Stimulated activated naive CD4-positive, alpha-beta T cell (primary cell): ENCODE data around the gene TMEM19.

ENCODE experiments used
- DNase-seq, 6 experiments: peaks; one replicate each; lab custom pipeline; 2025; lab: John Stamatoyannopoulos, UW

TMEM19 gene

DNA sequence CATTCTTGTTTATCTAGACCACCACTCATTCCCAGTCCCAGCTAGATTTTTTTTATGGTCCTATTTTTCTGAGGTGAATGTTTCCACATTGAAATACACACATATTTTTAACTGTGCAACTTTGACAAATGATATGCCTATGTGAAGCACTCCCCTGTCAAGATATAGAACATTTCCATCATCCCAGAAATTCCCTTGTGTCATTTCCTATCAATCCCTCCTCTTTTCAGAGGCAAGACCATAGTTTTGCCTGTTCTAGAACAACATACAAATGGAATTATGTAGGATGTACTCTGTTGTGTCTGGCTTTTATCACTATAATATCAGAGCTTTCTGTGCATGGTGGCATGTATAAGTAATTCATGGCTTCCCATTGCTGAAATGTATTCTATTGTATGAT lies 32.7 kb downstream of the TMEM19 start:
- no peak for DNase-seq

DNA sequence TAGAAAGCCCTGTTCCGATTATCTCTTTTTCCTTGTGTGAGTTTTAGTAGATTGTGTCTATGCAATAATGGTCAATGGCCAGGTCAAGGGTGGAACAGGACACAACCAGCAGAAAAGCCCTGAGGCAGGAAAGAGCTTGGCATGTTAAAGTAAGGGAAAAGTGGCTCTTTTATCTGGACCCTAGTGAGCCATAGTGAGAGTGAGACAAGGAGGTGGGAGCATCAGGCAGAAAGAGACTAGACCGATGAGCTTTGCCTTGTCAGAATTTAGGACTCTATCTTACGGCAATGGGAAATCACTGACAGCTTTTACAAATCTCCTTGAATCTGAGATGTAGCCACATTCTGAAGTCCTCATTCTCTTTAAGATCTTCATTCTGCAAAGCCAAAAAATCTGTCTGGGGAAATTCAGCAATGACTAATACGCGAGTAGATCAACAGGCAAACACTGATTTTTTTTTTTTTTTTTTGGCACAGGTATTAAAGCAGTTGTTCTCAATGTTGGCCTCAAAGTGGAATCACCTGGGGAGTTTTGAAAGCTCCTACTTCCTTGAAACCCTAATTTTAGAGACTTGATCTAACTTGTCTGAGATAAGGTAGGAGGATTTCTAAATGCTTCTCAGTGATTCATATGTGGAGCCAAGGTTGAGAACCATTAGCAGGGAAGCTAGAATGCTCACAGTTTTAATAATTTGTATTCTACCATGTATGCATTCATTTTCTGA lies 33.9 kb downstream of the TMEM19 start:
- DNase-seq, result no peak

DNA sequence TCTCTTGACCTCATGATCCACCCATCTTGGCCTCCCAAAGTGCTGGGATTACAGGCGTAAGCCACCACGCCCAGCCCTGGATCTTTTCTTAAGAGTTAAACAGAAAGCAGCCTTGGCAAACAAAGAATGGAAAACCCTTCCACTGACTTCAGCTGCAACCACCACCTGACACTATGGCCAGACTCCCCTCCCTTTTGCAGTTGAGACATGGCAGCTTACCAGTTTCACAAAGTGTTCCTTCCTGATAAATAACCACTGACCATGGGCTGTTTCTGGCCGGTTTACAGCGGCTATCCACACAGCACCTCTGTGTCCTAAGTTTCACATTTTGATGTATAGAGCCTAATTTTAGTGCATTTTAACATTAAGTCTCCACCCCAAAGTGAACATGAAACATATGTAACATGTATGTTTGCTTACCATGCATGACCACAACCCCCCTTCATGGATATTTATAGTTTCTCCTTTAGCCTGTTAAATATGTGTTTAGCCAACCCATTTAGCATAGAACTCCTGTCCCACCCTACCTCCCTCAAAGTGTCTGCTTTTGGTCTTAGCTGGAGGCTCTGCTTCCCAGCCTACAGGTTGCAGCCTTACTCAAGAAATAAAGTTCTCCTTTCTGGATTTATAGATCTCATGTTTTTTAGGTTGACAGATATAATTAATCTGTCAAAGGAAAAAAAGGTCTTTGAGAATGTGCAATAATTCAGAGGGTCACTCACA lies 36.1 kb downstream of the TMEM19 start:
- no peak for DNase-seq

DNA sequence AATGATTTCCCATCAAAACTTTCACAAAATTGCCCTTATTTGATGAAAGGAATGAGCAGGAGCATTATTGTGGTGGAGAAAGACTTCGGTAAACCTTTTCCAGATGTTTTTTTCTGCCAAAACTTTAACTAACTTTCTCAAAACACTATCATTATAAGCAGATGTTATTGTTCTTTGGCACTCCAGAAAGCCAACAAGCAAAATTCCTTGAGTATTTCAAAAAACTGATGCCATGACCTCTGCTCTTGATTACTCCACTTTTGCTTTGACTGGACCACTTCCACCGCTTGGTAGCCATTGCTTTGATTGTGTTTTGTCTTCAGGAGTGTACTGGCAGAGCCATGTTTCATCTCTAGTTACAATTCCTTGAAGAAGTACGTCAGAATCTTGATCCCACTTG lies 39.1 kb downstream of the TMEM19 start:
- DNase-seq, result no peak

DNA sequence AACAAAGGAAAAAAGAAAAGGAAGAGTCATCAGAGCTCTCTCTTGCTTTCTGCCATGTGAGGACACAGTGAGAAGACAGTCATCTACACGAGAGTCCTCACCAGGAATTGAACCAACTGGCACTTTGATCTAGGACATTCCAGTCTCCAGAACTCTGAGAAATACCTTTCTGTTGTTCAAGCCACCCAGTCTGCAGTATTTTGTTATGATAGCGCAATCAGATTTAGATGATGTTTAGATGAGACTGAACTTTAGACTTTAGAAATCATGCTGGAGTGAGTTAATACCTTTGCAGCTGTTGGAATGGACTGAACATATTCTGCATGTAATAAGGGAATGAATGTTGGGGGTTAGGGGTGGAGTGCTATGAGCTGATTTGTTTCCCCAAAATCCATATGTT lies 40.7 kb downstream of the TMEM19 start:
- DNase-seq, result no peak

DNA sequence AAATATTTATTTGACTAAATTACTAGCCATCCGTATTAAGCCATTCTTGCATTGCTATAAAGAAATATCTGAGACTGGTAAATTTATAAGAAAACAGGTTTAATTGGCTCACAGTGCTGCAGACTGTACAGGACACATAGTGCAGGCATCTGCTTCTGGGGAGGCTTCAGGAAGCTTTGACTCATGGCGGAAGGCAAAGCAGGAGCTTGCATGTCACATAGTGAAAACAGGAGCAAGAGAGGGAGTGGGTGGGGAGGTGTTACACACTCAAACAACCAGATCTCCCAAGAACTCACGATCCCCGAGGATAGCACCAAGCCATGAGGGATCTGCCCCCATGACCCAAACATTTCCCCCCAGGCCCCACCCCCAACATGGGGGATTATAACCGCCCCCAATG lies 42.1 kb downstream of the TMEM19 start:
- DNase-seq, result no peak

DNA sequence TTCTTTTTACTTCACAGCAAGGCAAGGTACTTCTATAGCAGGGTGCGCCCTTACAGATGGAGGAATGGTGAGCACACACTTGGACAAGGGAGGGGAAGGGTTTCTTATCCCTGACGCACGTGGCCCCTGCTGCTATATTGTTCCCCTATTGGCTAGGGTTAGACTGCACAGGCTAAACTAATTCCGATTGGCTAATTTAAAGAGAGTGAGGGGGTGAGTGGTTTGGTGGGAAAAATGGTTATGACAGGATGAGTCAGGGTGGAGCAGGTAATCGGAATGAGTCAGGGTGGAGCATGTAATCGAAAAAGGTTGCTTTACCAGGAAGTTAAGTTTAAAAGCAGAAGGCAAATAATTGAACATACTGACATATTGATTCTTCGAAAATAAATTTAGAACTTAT lies 45.1 kb downstream of the TMEM19 start:
- no peak for DNase-seq

DNA sequence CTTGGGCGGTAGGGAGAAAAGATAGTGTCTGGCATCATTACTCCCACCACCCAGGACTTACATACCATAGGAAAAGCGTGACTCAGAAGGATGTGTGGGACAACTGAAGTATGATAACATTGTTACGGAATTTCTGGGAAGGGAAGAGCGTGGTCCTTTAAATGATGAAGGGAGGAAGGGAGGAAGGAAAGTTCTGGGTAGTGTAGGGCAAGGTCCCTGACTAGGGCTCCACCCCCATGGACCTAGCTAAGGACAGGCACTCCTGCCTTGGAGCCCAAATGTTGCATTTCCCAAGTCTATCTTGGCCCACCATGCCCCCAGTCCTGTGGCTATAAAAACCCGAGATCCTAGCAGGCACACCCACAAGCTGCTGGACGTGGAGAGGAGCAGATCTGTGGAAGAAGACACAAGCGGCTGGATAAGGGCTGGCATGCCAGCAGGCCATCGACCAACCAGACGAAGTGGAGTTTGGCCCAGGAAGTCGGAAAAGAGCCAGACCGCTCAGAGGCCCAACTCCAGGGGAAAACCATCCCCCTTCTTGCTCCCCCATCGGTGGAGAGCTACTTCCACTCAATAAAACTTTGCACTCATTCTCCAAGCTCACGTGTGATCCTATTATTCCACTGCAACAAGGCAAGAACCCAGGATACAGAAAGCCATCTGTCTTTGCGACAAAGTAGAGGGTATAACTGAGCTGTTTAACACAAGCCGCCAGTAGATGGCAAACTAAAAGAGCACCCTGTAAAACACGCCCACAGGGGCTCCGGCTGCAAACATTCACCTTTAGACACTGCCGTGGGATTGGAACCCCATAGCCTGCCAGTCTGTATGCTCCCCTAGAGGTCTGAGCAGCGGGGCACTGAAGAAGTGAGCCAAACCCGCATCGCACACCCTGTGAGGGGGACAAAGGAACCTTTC lies 45.8 kb downstream of the TMEM19 start:
- no peak for DNase-seq

DNA sequence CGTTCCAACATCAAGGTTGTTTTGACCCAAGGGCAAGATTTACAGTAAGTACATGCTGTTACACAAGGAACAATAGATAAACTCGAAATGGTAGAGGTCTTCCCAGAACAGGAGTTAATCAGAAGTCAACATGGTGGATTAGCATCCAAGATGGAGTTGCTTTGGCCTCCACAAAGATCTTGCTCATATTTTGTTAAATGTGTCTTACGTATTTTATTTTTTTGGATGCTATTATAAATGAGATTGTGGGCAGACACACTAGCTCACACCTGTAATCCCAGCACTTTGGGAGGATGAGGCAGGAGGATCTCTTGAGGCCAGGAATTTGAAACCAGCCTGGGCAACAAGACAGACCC lies 46.5 kb downstream of the TMEM19 start:
- DNase-seq, result no peak

DNA sequence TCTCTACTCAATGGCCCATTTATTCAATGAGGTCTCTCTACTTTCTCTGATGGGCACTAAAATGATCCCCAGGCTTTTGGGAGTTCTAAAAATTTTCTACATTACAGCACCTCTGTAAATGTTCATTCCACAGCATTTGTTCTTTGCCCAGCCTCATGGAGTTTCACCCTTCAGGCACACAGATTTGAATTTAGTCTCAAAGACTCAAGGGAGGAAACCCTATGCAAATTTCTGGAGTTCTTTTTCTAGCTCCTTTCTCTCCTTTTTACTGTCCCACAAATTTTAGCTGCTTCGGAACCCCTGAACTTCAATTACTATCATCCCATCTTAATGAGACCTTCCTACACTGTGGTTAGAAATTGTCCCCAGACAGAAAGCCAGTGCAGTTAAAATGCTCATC lies 51.3 kb downstream of the TMEM19 start:
- DNase-seq, result no peak

DNA sequence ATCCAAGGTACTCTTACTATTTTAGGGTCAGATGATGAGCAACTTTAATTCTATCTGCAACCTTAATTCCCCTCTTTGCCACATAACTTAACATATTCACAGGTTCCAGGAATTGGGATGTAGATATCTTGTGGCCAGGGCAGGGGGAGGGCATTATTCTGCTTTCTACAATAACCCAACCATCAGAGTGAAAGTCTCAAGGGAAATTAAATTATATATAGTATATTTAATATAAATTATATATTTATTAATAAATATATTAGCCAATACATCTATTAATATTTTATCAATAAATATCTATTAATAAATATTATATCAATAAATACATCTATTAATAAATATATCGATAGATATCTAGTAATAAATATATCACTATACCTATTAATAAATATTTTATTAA lies 57.1 kb downstream of the TMEM19 start:
- no peak for DNase-seq

DNA sequence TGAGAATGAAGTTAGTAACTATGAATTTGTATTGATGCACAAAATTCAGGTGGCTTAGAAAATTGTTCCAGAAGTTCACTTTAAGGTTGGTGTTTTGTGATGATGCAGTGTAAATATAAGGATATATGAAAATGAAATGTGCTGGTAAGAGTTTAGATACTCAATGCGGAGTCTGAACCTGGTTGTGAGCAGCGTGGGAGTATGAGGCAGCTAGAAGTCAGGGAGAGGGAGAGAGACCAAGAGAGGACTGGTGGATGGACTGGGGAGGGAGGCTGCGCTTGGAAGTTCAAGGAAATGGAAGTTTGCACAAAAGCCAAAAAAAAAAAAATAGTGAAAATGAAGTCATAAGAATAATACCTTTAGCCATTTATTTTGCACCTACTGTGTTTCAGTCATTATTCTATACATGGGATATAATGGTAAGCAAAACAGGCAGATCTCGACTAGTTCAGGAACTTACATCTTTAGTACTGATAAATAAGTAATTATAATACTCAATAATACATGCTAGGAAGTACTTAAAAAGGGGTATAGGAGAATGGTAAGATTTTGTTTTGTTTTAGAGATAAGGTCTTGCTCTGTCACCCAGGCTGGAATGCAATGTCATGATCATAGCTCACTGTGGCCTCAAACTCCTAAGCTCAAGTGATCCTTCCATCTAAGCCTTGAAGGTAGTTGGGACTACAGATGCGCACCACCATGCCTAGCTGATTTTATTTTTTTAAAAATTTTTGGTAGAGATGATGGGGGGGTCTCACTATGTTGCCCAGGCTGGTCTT lies 58.8 kb downstream of the TMEM19 start:
- DNase-seq, result no peak

DNA sequence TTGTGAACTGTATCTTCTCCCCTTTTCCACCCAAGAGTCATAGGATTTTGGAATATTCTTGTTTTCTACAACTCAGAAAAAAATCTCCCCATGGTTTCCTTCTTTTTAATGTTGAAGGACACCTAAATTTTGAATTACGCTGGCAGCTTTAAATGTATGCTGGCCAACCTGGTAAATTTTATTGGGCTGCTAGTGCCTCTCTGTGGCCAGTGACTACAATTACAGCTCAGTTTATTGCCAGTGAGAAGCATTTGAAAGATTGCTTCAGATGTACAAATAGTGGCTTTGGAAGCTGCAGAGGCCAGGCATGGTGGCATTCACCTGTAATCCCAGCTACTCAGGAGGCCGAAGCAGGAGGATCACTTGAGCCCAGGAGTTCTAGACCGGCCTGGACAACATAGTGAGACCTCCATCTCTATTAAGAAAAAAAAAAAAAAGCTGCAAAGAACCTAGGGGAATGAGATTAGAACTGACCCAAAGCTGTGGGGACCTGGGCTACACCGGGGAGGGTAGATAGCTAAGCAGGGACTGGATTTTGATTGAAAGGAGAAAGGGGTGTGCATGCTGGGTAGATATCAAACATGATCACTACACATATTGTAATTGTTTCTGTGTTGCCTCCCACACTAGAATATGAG lies 61.2 kb downstream of the TMEM19 start:
- DNase-seq, result peak in 5 of 6 experiments; percentile 9 to 65 (median 22)

DNA sequence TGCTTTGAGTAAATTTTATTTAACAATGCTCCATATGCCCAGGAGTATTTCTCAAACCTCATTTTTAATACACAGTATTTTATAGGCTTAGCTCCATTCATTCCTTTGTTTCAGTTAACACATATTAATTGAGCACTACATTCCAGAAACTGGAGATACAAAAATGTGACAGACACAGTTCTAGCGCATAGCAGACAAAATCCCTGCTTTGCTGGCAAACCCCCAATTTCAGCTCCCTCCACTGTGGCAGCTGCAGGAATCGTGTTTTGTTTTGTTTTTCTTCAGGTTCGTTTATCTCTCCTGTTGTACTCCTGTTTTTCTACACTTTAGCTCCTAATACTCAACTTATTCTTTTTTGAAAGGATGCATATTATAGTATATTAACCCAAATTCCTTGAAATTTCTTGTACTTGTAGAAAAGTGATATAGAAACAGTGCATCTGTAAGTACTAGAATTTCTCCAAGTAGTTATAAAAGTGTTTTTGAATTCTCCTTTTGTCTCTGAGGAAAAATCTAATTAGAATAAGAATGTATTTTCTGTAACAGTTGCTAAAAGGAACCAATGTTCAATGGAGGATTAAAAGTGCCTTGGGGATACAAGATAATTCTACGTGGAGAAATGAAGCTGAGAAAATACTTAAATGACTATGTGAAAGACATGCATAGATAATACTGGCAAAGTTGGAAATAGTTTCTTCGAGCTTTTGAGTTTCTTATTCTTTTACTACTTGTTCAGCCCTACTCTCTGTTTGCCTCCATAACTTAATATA lies 62.4 kb downstream of the TMEM19 start:
- no peak for DNase-seq

DNA sequence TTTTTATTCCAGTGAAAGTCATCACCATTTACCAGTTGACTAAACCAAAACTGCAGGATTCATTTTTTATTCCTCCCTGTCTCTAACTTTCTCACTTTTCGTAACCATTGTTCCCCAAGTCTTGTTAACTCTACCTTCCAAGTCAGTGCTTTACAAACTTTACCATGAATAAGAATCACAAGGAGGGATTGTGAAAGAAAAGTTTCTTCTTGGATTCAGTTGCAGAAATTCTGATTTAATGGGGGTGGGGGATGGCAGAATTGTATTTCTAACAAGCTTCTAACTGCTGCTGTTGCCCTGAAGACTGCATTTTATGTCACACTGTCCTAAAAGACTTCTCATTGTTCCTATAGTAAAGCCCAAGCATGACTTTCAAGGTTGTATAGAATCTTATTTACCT lies 63.8 kb downstream of the TMEM19 start:
- no peak for DNase-seq

DNA sequence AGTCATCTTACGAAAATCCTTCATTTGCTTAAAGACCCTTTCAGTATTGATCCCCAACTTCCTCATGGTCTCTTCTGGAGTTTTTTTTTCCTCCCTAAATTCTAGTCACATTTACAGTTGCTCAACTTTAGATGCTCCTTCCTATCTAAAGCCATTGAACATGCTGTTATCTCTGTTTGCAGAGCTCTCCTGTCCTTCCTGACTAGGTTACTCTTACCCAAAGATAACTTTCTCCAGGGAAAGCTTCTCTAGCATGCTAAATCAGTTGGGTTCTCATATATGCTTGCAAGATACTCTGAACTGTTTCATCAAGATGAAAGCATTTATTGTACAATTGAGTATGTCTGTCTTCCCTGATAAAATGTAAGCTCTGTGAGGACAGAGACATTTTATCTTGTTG lies 67.0 kb downstream of the TMEM19 start:
- no peak for DNase-seq
